Stimulated activated CD8-positive, alpha-beta memory T cell treated with anti-CD3 and anti-CD28 coated beads, Interleukin-2, amount 100 ng/mL, for 48 hours (primary cell): ENCODE measurements around the gene UBB.

Source experiments
- DNase-seq, 2 donors: peaks; one replicate each; pipeline ENCODE4 v3.0.0-alpha.2; 2020; ENCODE audit warnings: low read depth in 2 of 2

UBB gene

GRCh38 chr17:16380640-16381495, at the start of gene UBB:
Gene UBB (plus strand): TSS chr17:16381091. CDS start chr17:16381908, 817 bp downstream.
- DNase-seq = peak; percentile 84 to 90

GRCh38 chr17:16338391-16338790, 42.5 kb upstream of the UBB start:
- no peak for DNase-seq

- no peak for DNase-seq
Observed at GRCh38 chr17:16339402-16339801, 41.5 kb upstream of the UBB start.

- no peak for DNase-seq
Observed at GRCh38 chr17:16339959-16340358, 40.9 kb upstream of the UBB start.

GRCh38 chr17:16342979-16343378, 37.9 kb upstream of the UBB start:
- DNase-seq = no peak

- DNase-seq = no peak
Observed at GRCh38 chr17:16343569-16343968, 37.3 kb upstream of the UBB start.

- DNase-seq = no peak
Observed at GRCh38 chr17:16345565-16345964, 35.3 kb upstream of the UBB start.

- DNase-seq = no peak
Observed at GRCh38 chr17:16346721-16347271, 34.1 kb upstream of the UBB start.

GRCh38 chr17:16348586-16348985, 32.3 kb upstream of the UBB start:
- no peak for DNase-seq

GRCh38 chr17:16349431-16349830, 31.5 kb upstream of the UBB start:
- no peak for DNase-seq

GRCh38 chr17:16351831-16352230, 29.1 kb upstream of the UBB start:
- no peak for DNase-seq

GRCh38 chr17:16352303-16352666, 28.6 kb upstream of the UBB start:
- DNase-seq = peak; percentile 14 to 22

- peak; percentile 21 to 25 for DNase-seq
Observed at GRCh38 chr17:16352667-16353316, 28.1 kb upstream of the UBB start.

GRCh38 chr17:16353317-16354174, 27.3 kb upstream of the UBB start, which contains the start of gene CENPV:
Gene CENPV (minus strand): TSS chr17:16353469. CDS start chr17:16353436, 33 bp downstream.
- DNase-seq = peak; percentile 53 to 55

- DNase-seq = no peak
Observed at GRCh38 chr17:16354585-16354984, 26.3 kb upstream of the UBB start.

GRCh38 chr17:16358394-16358793, 22.5 kb upstream of the UBB start:
- no peak for DNase-seq

- no peak for DNase-seq
Observed at GRCh38 chr17:16361874-16362273, 19.0 kb upstream of the UBB start.

GRCh38 chr17:16363749-16364536, 16.9 kb upstream of the UBB start:
- peak; percentile 53 to 70 for DNase-seq

GRCh38 chr17:16364625-16365024, 16.3 kb upstream of the UBB start:
- DNase-seq = no peak

- DNase-seq = no peak
Observed at GRCh38 chr17:16371742-16372141, 9.1 kb upstream of the UBB start.
